ENCODE results near the gene RASGEF1B. TPM values are rescaled to one million over a fixed set of nuclear protein-coding genes. Genes with fewer than 3 reads are reported as not detected.

Gene RASGEF1B
- total and polyA plus RNA-seq, 9 of the 15 experiments (the other 6 are each of a cell fraction or from before 2014, with no cell fraction given), result 0.04 to 0.57 (median 0.22) TPM

- TF ChIP-seq MGA (IDR thresholded peaks at IDR 0.05) (no peak), L3MBTL2 (IDR thresholded peaks at IDR 0.05) (0 out of 2 replicates have a peak, but pooled peaks have one; percentile 26), FOSL1 (tag; conservative IDR thresholded peaks at IDR 0.05) (no peak), HMBOX1 (IDR thresholded peaks at IDR 0.05) (peak; percentile 44; the same call in 1 of the 2 replicates), VEZF1 (CRISPR knock-in tag; IDR thresholded peaks at IDR 0.05) (peak; percentile 48; the same call in 1 of the 2 replicates), ZNF583 (CRISPR knock-in tag; IDR thresholded peaks at IDR 0.05) (no peak), JUND (IDR thresholded peaks at IDR 0.05; ENCODE audit: borderline replicate concordance, low read depth, low read length) (no peak), JUND (tag; IDR thresholded peaks at IDR 0.05; ENCODE audit: borderline replicate concordance, low read depth, low read length) (no peak), EP300 (IDR thresholded peaks at IDR 0.05; ENCODE audit: low read length) (peak; percentile 40; the same call in 1 of the 2 replicates), ELF4 (CRISPR knock-in tag; IDR thresholded peaks at IDR 0.05) (no peak), ZNF224 (CRISPR knock-in tag; IDR thresholded peaks at IDR 0.05) (no peak), FOXM1 (IDR thresholded peaks at IDR 0.05; ENCODE audit: low read depth) (peak; percentile 50; the same call in 1 of the 2 replicates), FOXM1 (CRISPR knock-in tag; IDR thresholded peaks at IDR 0.05; ENCODE audit: low read depth) (no peak), E2F4 (CRISPR knock-in tag; IDR thresholded peaks at IDR 0.05; ENCODE audit: low read depth) (no peak), RNF2 (IDR thresholded peaks at IDR 0.05) (peak; percentile 34; the same call in 1 of the 2 replicates)
Observed at GRCh38 chr4:81410680-81411079, 61.0 kb downstream of the RASGEF1B start (continued).

All from K562 (cell line).